GM12874 (cell line): ENCODE data around the gene ABCC9.

Source experiments
- TF ChIP-seq, protein P1 (sequence below): IDR thresholded peaks from 2 replicates; pipeline ENCODE4 v1.5.1; 2011; ENCODE audit warnings: low read depth, mild to moderate bottlenecking, control low read depth, low read length, moderate library complexity; ENCODE audit not compliant: insufficient read depth

The ABCC9 gene

GRCh38 chr12:21766403-21766802 is 174.8 kb downstream of the ABCC9 start:
- TF ChIP-seq, protein P1, sequence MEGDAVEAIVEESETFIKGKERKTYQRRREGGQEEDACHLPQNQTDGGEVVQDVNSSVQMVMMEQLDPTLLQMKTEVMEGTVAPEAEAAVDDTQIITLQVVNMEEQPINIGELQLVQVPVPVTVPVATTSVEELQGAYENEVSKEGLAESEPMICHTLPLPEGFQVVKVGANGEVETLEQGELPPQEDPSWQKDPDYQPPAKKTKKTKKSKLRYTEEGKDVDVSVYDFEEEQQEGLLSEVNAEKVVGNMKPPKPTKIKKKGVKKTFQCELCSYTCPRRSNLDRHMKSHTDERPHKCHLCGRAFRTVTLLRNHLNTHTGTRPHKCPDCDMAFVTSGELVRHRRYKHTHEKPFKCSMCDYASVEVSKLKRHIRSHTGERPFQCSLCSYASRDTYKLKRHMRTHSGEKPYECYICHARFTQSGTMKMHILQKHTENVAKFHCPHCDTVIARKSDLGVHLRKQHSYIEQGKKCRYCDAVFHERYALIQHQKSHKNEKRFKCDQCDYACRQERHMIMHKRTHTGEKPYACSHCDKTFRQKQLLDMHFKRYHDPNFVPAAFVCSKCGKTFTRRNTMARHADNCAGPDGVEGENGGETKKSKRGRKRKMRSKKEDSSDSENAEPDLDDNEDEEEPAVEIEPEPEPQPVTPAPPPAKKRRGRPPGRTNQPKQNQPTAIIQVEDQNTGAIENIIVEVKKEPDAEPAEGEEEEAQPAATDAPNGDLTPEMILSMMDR = no peak

DNA sequence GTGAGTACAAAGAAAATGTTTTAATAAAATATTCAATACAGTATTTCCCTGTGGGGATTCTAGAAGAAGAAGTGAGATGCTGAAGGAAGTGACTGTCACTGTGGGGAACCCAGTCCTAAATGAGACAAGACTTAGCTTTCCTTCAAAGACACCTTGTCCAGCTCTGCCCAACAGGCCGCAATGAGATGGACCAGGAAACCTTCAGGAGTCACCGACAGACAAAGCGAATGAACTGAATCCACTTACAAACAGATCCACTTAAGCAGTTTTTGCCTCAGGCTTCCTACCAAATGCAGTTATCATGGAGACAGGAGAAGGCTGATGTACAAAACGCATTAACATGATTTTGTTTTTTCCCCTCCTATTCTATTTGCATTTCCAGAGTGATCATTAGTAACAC is 176.3 kb downstream of the ABCC9 start:
- TF ChIP-seq, protein P1 = no peak

DNA sequence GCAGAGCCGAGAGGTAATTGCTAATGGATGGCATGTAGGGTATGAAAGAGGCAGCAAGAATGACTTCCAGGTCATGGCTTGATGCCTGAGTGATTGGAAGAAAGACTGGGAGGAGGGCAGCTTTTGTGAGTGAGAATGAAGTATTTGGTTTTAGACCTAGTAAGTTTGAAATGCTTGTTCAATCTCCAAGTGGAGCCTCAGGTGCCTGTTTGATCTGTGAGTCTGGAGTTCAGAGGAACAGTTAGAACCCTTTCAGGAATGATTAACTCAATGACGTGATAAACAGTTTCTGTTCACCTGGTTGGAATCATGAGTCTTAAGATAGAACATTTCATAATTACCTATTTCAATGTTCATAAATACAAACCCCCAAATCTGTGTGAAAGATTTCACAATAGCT is 177.2 kb downstream of the ABCC9 start:
- TF ChIP-seq, protein P1 = no peak

DNA sequence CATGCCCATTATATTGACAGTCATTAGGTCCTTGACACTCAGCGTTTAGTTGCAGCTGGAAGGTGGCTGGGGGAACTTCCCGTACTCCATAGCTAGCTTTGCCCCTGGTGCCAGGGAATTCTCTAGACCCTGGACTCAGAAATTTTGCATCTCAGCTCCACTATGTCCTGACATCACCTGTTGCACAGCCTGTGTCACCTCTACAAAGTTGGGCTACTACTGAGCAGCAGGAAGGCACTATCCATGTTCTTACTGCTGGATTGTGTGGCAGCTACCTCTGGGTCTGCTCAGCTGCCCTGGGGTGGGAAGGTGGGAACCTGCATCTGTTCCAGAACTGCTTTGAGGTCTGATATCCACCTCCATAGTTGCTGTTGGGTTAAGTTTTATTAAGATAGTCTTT is 177.7 kb downstream of the ABCC9 start:
- TF ChIP-seq, protein P1 = no peak

- TF ChIP-seq, protein P1 = no peak
These were observed 181.5 kb downstream of the ABCC9 start for GRCh38 chr12:21759737-21760136.

- TF ChIP-seq, protein P1 = no peak
These were observed 183.5 kb downstream of the ABCC9 start for GRCh38 chr12:21757735-21758134.

GRCh38 chr12:21756699-21757098 is 184.5 kb downstream of the ABCC9 start:
- TF ChIP-seq, protein P1 = no peak

GRCh38 chr12:21751517-21751916 is 189.7 kb downstream of the ABCC9 start:
- TF ChIP-seq, protein P1 = no peak
